ENCODE measurements around the gene AK3. TPM values are rescaled to one million over a fixed set of nuclear protein-coding genes. Genes with fewer than 3 reads are reported as not detected.
A peak's percentile ranks its signal among the peaks of the same experiment; 100 is the strongest.

AK3 gene
- total RNA-seq: 38.1 and 42.3 TPM in 2 replicates
- 19.7 and 20.6 TPM in 2 replicates for polyA plus RNA-seq
- polyA plus RNA-seq (2011; cell fraction: cytosol; rRNA removed): 22.7 and 27.1 TPM in 2 replicates
- 17.0 and 21.4 TPM in 2 replicates for polyA plus RNA-seq (2011; cell fraction: nucleus; rRNA removed)
- 24.7 and 26.1 TPM in 2 replicates for polyA plus RNA-seq (2012)
- polyA minus RNA-seq: 20.0 and 25.1 TPM in 2 replicates
- polyA minus RNA-seq (2011; cell fraction: cytosol; rRNA and poly(A)+ RNA removed): 21.2 TPM
- polyA minus RNA-seq (2011; cell fraction: nucleus; rRNA and poly(A)+ RNA removed): 13.6 and 19.5 TPM in 2 replicates
- percentile 72 among the genes with signal in this experiment for Bru-seq, nascent RNA
- percentile 92 among the genes with signal in this experiment for BruChase-seq, experiment 1, labeled RNA remaining after a 6-hour chase
- BruChase-seq, experiment 2, labeled RNA remaining after a 2-hour chase: percentile 84 among the genes with signal in this experiment
- long read RNA-seq, transcript AK3-202 (5 exons, 2,736 nt): major isoform, 112 of 129 reads
- long read RNA-seq, partial matches to known transcripts: 7 of 129 reads
- long read RNA-seq, other reads (novel, unspliced or antisense): 8 of 129 reads

GRCh38 chr9:4740638-4741364 is at the start of gene AK3:
AK3 (minus strand) TSS chr9:4741202; CDS start chr9:4741087, 115 bp downstream.
- dilution Hi-C loops (cut with MboI; ENCODE audit: extremely low pct_ligation_motif_present, low sequenced_read_pairs) (no loop called here), intact Hi-C loops (cut with micrococcal nuclease) (loop anchor here (1.0 to 5.0 kb wide), 5 partner anchors 62 to 358 kb away; partner anchors contain the start of genes CDC37L1, PLPP6 and SLC1A1)
- Histone ChIP-seq H3K4me1 (ENCODE audit: control insufficient read depth, extremely low read depth, insufficient read depth, low read length) (peaks cover 10% of the 10 kb centered on the region), H3K9me1 (replicated peaks; ENCODE audit: control insufficient read depth, extremely low read depth, insufficient read depth, low read length) (no peaks in the 10 kb centered on the region), H3K27ac (ENCODE audit: insufficient read depth, low read depth, low read length) (peak within 1 kb of the TSS; percentile 77), H3K9me3 (replicated peaks; ENCODE audit: control insufficient read depth, insufficient read depth, low read length) (no peaks in the 10 kb centered on the region), H4K20me1 (replicated peaks; ENCODE audit: control insufficient read depth, extremely low read depth, insufficient read depth, low read length) (no peaks in the 10 kb centered on the region), H3K27me3 (ENCODE audit: control insufficient read depth in 2 of 2, insufficient read depth in 2 of 2, low read length in 2 of 2) (no peaks in the 10 kb centered on the region), H3K79me2 (ENCODE audit: control insufficient read depth, insufficient read depth, low read length) (peaks cover 28% of the 10 kb centered on the region), H3K36me3 (ENCODE audit: control insufficient read depth in 2 of 2, extremely low read depth in 1 of 2, insufficient read depth in 2 of 2, low read length in 2 of 2) (no peaks in the 10 kb centered on the region), H3K4me2 (ENCODE audit: insufficient read depth, low read length) (peak within 1 kb of the TSS; percentile 100), H3K4me3 (replicated peaks in 1 of 3; ENCODE audit: insufficient read depth in 1 of 3, low read depth in 1 of 3, low read length in 3 of 3) (peak within 1 kb of the TSS; percentile 69 to 94 (median 90)), H2AFZ (ENCODE audit: low read depth, low read length) (peak within 1 kb of the TSS; percentile 99), H3K9ac (replicated peaks; ENCODE audit: extremely low read depth, insufficient read depth, low read length) (peak within 1 kb of the TSS; percentile 92)
- TF ChIP-seq CTCF (IDR thresholded peaks at IDR 0.05; ENCODE audit: extremely low read depth in 1 of 2, insufficient read depth in 1 of 2, low read depth in 1 of 2, low read length in 2 of 2) (peak; percentile 7 to 23), EZH2 (IDR thresholded peaks at IDR 0.05; ENCODE audit: borderline replicate concordance, low read depth, low read length, severe bottlenecking) (no peak), MYC (IDR thresholded peaks at IDR 0.05; ENCODE audit: low read depth, low read length) (no peak), POLR2A (IDR thresholded peaks at IDR 0.05; ENCODE audit: low read depth, low read length) (peak; percentile 88), POLR2AphosphoS5 (IDR thresholded peaks at IDR 0.05; ENCODE audit: insufficient read depth, low read depth, low read length) (peak; percentile 95)
- no TSS peak for BruUV-seq (replicated peaks)
- ChIA-PET POLR2A (no interaction called here), CTCF (interaction anchor here (0.6 to 2.4 kb wide), 8 partner anchors 9 to 1415 kb away, joined by 3 to 12 read pairs (median 6); partner anchors contain the start of gene CDC37L1)
- DNase-seq (ENCODE audit: low read depth, low spot score) (peak; percentile 85), FAIRE-seq (no peak)
